ENCODE data around the gene DDIT3. TPM values are rescaled to one million over a fixed set of nuclear protein-coding genes. Genes with fewer than 3 reads are reported as not detected.
"Not testable (repeated sequence)": the region's sequence is repeated elsewhere in the genome, so short reads cannot be mapped to it uniquely, and the experiment has no call there.

DDIT3 gene
- total RNA-seq, 1 donor from 2014 or later = 22.0 TPM

GRCh38 chr12:57514720-57515407, 5.5 kb downstream of the DDIT3 start:
- intact Hi-C loops (cut with micrococcal nuclease) = no loop called here

- intact Hi-C loops (cut with micrococcal nuclease) = not testable (repeated sequence)
Measured at GRCh38 chr12:57514246-57514645, 6.1 kb downstream of the DDIT3 start.

- intact Hi-C loops (cut with micrococcal nuclease) = not testable (repeated sequence)
Measured at GRCh38 chr12:57513677-57514076, 6.6 kb downstream of the DDIT3 start.

GRCh38 chr12:57513266-57513665, 7.0 kb downstream of the DDIT3 start:
- intact Hi-C loops (cut with micrococcal nuclease) = no loop called here

- intact Hi-C loops (cut with micrococcal nuclease) = no loop called here
Measured at GRCh38 chr12:57512665-57513064, 7.6 kb downstream of the DDIT3 start.

GRCh38 chr12:57511588-57512325, 8.6 kb downstream of the DDIT3 start:
- intact Hi-C loops (cut with micrococcal nuclease) = no loop called here

- intact Hi-C loops (cut with micrococcal nuclease) = no loop called here
Measured at GRCh38 chr12:57511161-57511560, 9.2 kb downstream of the DDIT3 start.

GRCh38 chr12:57507796-57508195, 12.5 kb downstream of the DDIT3 start:
- intact Hi-C loops (cut with micrococcal nuclease) = not testable (repeated sequence)

GRCh38 chr12:57506541-57506940, 13.8 kb downstream of the DDIT3 start:
- intact Hi-C loops (cut with micrococcal nuclease) = not testable (repeated sequence)

GRCh38 chr12:57502311-57502969, 17.9 kb downstream of the DDIT3 start:
- intact Hi-C loops (cut with micrococcal nuclease) = not testable (repeated sequence)

GRCh38 chr12:57500213-57500612, 20.1 kb downstream of the DDIT3 start:
- intact Hi-C loops (cut with micrococcal nuclease) = no loop called here

GRCh38 chr12:57498571-57498970, 21.7 kb downstream of the DDIT3 start:
- intact Hi-C loops (cut with micrococcal nuclease) = no loop called here

GRCh38 chr12:57498132-57498502, 22.2 kb downstream of the DDIT3 start:
- intact Hi-C loops (cut with micrococcal nuclease) = no loop called here

- intact Hi-C loops (cut with micrococcal nuclease) = no loop called here
Measured at GRCh38 chr12:57497223-57498131, 22.8 kb downstream of the DDIT3 start.

- intact Hi-C loops (cut with micrococcal nuclease) = no loop called here
Measured at GRCh38 chr12:57496822-57497221, 23.5 kb downstream of the DDIT3 start.

GRCh38 chr12:57495051-57495701, 25.1 kb downstream of the DDIT3 start:
- intact Hi-C loops (cut with micrococcal nuclease) = not testable (repeated sequence)

GRCh38 chr12:57491393-57492280, 28.7 kb downstream of the DDIT3 start:
- intact Hi-C loops (cut with micrococcal nuclease) = no loop called here

- intact Hi-C loops (cut with micrococcal nuclease) = no loop called here
Measured at GRCh38 chr12:57490126-57490525, 30.2 kb downstream of the DDIT3 start.

GRCh38 chr12:57489157-57489641, 31.1 kb downstream of the DDIT3 start:
- intact Hi-C loops (cut with micrococcal nuclease) = no loop called here

All from T-helper 1 cell treated with Interleukin-12 subunit alpha and Interleukin-12 subunit beta and Interleukin-4 antibody, amounts not matched to agents 30 ng/mL and 1 ng/mL, for 36 hours (primary cell).